H1 (cell line): ENCODE measurements around the gene LCP1. TPM values are rescaled to one million over a fixed set of nuclear protein-coding genes. Genes with fewer than 3 reads are reported as not detected.

Source experiments
- CTCF ChIA-PET: fragments of 300-600 bp; sonication (Branson Sonifier 250); formaldehyde crosslinking; loops from one replicate; lab custom pipeline; 2021; ENCODE audit not compliant: partially characterized antibody; lab: Charles Lee
- POLR2A ChIA-PET: fragments of 300-600 bp; sonication (Branson Sonifier 250); formaldehyde crosslinking; loops from one replicate; lab custom pipeline; 2021; ENCODE audit warnings: inconsistent platforms; ENCODE audit not compliant: partially characterized antibody; lab: Charles Lee
- DNase-seq, 2 experiments: peaks; one replicate each; pipeline versions ENCODE4 v3.0.0 to v3.0.0-alpha.2; 2010 to 2022; ENCODE audit warnings: low spot score in 2 of 2, low read depth in 1 of 2, mixed read lengths in 1 of 2
- FAIRE-seq: peaks from 2 replicates; lab custom pipeline; 2011; peaks lifted over from hg19 to GRCh38; lab: Jason Lieb, UNC
- H2AFZ ChIP-seq: 2 replicates; pipeline ENCODE4 v1.8.1; 2012; ENCODE audit warnings: low read length, inconsistent platforms
- H2AK5ac ChIP-seq: 2 replicates; pipeline ENCODE4 v1.6.1; 2013; ENCODE audit warnings: low read depth, low read length
- H2BK120ac ChIP-seq: replicated peaks from 2 replicates; pipeline ENCODE3; 2013; ENCODE audit warnings: low read depth, low read length, inconsistent platforms
- H2BK12ac ChIP-seq: 2 replicates; pipeline ENCODE4 v1.6.1; 2013; ENCODE audit warnings: low read depth, low read length
- H2BK15ac ChIP-seq: 2 replicates; pipeline ENCODE4 v1.6.1; 2013; ENCODE audit warnings: low read length
- H2BK20ac ChIP-seq: 2 replicates; pipeline ENCODE4 v1.6.1; 2013; ENCODE audit warnings: low read length
- H2BK5ac ChIP-seq: 2 replicates; pipeline ENCODE4 v1.6.1; 2013; ENCODE audit warnings: low read depth, low read length
- H3K14ac ChIP-seq: 2 replicates; pipeline ENCODE4 v1.6.1; 2013; ENCODE audit warnings: inconsistent platforms; ENCODE audit not compliant: insufficient read length
- H3K18ac ChIP-seq: 2 replicates; pipeline ENCODE4 v1.6.1; 2013; ENCODE audit warnings: low read length; ENCODE audit errors: extremely low read depth
- H3K23ac ChIP-seq: 2 replicates; pipeline ENCODE4 v1.6.1; 2013; ENCODE audit warnings: inconsistent platforms; ENCODE audit not compliant: insufficient read length
- H3K23me2 ChIP-seq: 2 replicates; pipeline ENCODE4 v1.6.1; 2013; ENCODE audit warnings: low read depth, low read length
- H3K27ac ChIP-seq: 2 replicates; pipeline ENCODE4 v1.6.1; 2011; ENCODE audit warnings: low read depth, low read length, inconsistent platforms
- H3K27me3 ChIP-seq, 4 experiments: replicated peaks in 1 of 4; 1 replicate in 1 of 4; 2 replicates in 3 of 4; pipeline versions ENCODE4 v1.6.1 to v1.8.1; 2011 to 2013; ENCODE audit warnings: low read length in 3 of 4, mild to moderate bottlenecking in 3 of 4, inconsistent platforms in 2 of 4, mixed read lengths in 2 of 4, moderate library complexity in 1 of 4; ENCODE audit not compliant: control insufficient read depth in 3 of 4, insufficient read depth in 3 of 4; ENCODE audit errors: extremely low read depth in 1 of 4
- H3K36me3 ChIP-seq, 4 experiments: 2 replicates each; pipeline versions ENCODE4 v1.6.1 to v1.8.1; 2011 to 2013; ENCODE audit warnings: mild to moderate bottlenecking in 4 of 4, low read length in 3 of 4, moderate library complexity in 2 of 4, control low read depth in 1 of 4, inconsistent platforms in 1 of 4; ENCODE audit not compliant: insufficient read depth in 4 of 4, control insufficient read depth in 2 of 4
- H3K4ac ChIP-seq: replicated peaks from 2 replicates; pipeline ENCODE3; 2013; ENCODE audit warnings: low read length, low read depth, mixed read lengths, inconsistent platforms; ENCODE audit not compliant: insufficient read length
- H3K4me1 ChIP-seq, 4 experiments: replicated peaks in 1 of 4; 1 replicate in 1 of 4; 2 replicates in 3 of 4; pipeline versions ENCODE4 v1.6.1 to v1.8.1; 2011 to 2013; ENCODE audit warnings: low read length in 3 of 4, inconsistent platforms in 2 of 4, mixed read lengths in 1 of 4; ENCODE audit not compliant: insufficient read depth in 4 of 4, control insufficient read depth in 3 of 4
- H3K4me2 ChIP-seq, 2 experiments: 2 replicates each; pipeline versions ENCODE4 v1.6.1 to v1.8.1; 2011 to 2013; ENCODE audit warnings: low read depth in 2 of 2, low read length in 2 of 2, control low read depth in 1 of 2, inconsistent platforms in 1 of 2, mild to moderate bottlenecking in 1 of 2; ENCODE audit not compliant: insufficient read depth in 1 of 2
- H3K4me3 ChIP-seq, 4 experiments: fragments of 200-600, 300-600 bp in 1 of 4; sonication (generic), shearing (Covaris generic), sonication (Bioruptor Twin) in 1 of 4; 2 replicates each; pipeline versions ENCODE4 v1.5.1 to v1.8.1; 2011 to 2016; ENCODE audit warnings: low read length in 4 of 4, low read depth in 3 of 4, control low read depth in 2 of 4, inconsistent platforms in 2 of 4, mild to moderate bottlenecking in 2 of 4, mixed read lengths in 1 of 4, moderate library complexity in 1 of 4; ENCODE audit not compliant: insufficient read depth in 2 of 4; ENCODE audit errors: extremely low read depth in 1 of 4
- H3K56ac ChIP-seq: replicated peaks from 2 replicates; pipeline ENCODE3; 2013; ENCODE audit warnings: low read depth, mild to moderate bottlenecking, mixed read lengths, low read length, inconsistent platforms; ENCODE audit not compliant: insufficient read length
- H3K79me1 ChIP-seq: 2 replicates; pipeline ENCODE4 v1.6.1; 2013; ENCODE audit warnings: low read depth, low read length, control low read depth
- H3K79me2 ChIP-seq, 2 experiments: 2 replicates each; pipeline versions ENCODE4 v1.6.1 to v1.8.1; 2012 to 2013; ENCODE audit warnings: low read length in 2 of 2, mild to moderate bottlenecking in 2 of 2, inconsistent platforms in 1 of 2; ENCODE audit not compliant: insufficient read depth in 2 of 2, control insufficient read depth in 1 of 2
- H3K9ac ChIP-seq, 4 experiments: replicated peaks in 1 of 4; 1 replicate in 1 of 4; 2 replicates in 3 of 4; pipeline versions ENCODE4 v1.6.1 to v1.8.1; 2011 to 2013; ENCODE audit warnings: low read depth in 3 of 4, low read length in 3 of 4, control low read depth in 2 of 4, mild to moderate bottlenecking in 2 of 4, moderate library complexity in 2 of 4, inconsistent platforms in 1 of 4; ENCODE audit errors: extremely low read depth in 1 of 4
- H3K9me3 ChIP-seq, 2 experiments: 2 replicates each; pipeline versions ENCODE4 v1.6.1 to v1.8.1; 2012 to 2013; ENCODE audit warnings: mild to moderate bottlenecking in 2 of 2, moderate library complexity in 2 of 2, control low read depth in 1 of 2, inconsistent platforms in 1 of 2, low read depth in 1 of 2, low read length in 1 of 2, mixed read lengths in 1 of 2; ENCODE audit not compliant: insufficient read depth in 2 of 2
- H4K20me1 ChIP-seq, 2 experiments: replicated peaks in 1 of 2; 2 replicates each; pipeline versions ENCODE3 to v1.8.1; 2011 to 2013; ENCODE audit warnings: inconsistent platforms in 2 of 2, low read length in 2 of 2, mild to moderate bottlenecking in 1 of 2; ENCODE audit not compliant: insufficient read depth in 2 of 2, control insufficient read depth in 1 of 2
- H4K5ac ChIP-seq: 2 replicates; pipeline ENCODE4 v1.6.1; 2013; ENCODE audit warnings: low read length, low read depth, mixed read lengths, inconsistent platforms; ENCODE audit not compliant: insufficient read length
- H4K8ac ChIP-seq: 2 replicates; pipeline ENCODE4 v1.8.0; 2013; ENCODE audit warnings: mild to moderate bottlenecking, moderate library complexity, low read length, inconsistent platforms; ENCODE audit not compliant: insufficient read depth; ENCODE audit errors: extremely low read depth
- H4K91ac ChIP-seq: replicated peaks from 2 replicates; pipeline ENCODE3; 2013; ENCODE audit warnings: low read length, mixed read lengths, inconsistent platforms; ENCODE audit not compliant: insufficient read length
- ASH2L ChIP-seq: fragments of 200-600, 300-600 bp; sonication (generic); IDR thresholded peaks from one replicate; pipeline ENCODE4 v1.7.1; 2017; ENCODE audit warnings: low read length
- CBX5 ChIP-seq: fragments of 300-800, 300-1000 bp; sonication (generic); IDR thresholded peaks from 2 replicates; pipeline ENCODE4 v1.7.1; 2016; ENCODE audit warnings: antibody characterized with exemption, low read length, low read depth
- EZH2 ChIP-seq: fragments of 200-600 bp; sonication (generic); IDR thresholded peaks from 2 replicates; pipeline ENCODE4 v1.7.1; 2012; ENCODE audit warnings: low read depth, mild to moderate bottlenecking, moderate library complexity, low read length, inconsistent platforms; ENCODE audit not compliant: severe bottlenecking
- KDM4A ChIP-seq: IDR thresholded peaks from one replicate; pipeline ENCODE4 v1.7.1; 2012; ENCODE audit warnings: low read depth, mild to moderate bottlenecking, moderate library complexity, low read length, inconsistent platforms; ENCODE audit not compliant: severe bottlenecking
- NRF1 ChIP-seq: IDR thresholded peaks from 2 replicates; pipeline ENCODE4 v1.6.1; 2011; ENCODE audit warnings: mild to moderate bottlenecking, low read depth, low read length, improper control_type of control experiment
- RBBP5 ChIP-seq: IDR thresholded peaks from 2 replicates; pipeline ENCODE4 v1.7.1; 2012; ENCODE audit warnings: low read depth, mild to moderate bottlenecking, inconsistent platforms, low read length, moderate library complexity, borderline replicate concordance
- RFX5 ChIP-seq: IDR thresholded peaks from 2 replicates; pipeline ENCODE4 v1.6.1; 2011; ENCODE audit warnings: low read depth, low read length, improper control_type of control experiment, borderline replicate concordance
- SUZ12 ChIP-seq: fragments of 200-600 bp; sonication (generic); IDR thresholded peaks from 2 replicates; pipeline ENCODE4 v1.6.1; 2012; ENCODE audit warnings: mild to moderate bottlenecking, inconsistent platforms, low read length, moderate library complexity, mixed read lengths
- TAF1 ChIP-seq: IDR thresholded peaks from 2 replicates; pipeline ENCODE4 v1.6.1; 2011; ENCODE audit warnings: mild to moderate bottlenecking, low read depth, low read length
- TCF12 ChIP-seq: IDR thresholded peaks from 2 replicates; pipeline ENCODE4 v1.6.1; 2011; ENCODE audit warnings: low read depth, mild to moderate bottlenecking, low read length
- WGBS, 2 experiments: shearing (Covaris generic) in 1 of 2; methylation state at CpG; one replicate each; pipeline versions ENCODE4 v1.1.6 to v1.1.7; 2013 to 2015; ENCODE audit warnings: low lambda C conversion rate in 2 of 2, mixed read lengths in 2 of 2, inconsistent platforms in 1 of 2, low coverage in 1 of 2, missing lambda C conversion rate in 1 of 2; ENCODE audit not compliant: insufficient replicate concordance in 2 of 2, insufficient coverage in 1 of 2, insufficient read length in 1 of 2; ENCODE audit errors: extremely low coverage in 1 of 2, missing lambda C conversion rate in 1 of 2; 5-methylcytosine and 5-hydroxymethylcytosine counted together
- polyA plus RNA-seq, 7 experiments: library from polyadenylated mRNA; depleted of rRNA in 3 of 7; stranded (reverse) in 5 of 7; unstranded in 2 of 7; fragments of >200 nt in 5 of 7; fragments of 200-250 nt in 2 of 7; gene quantifications; 1 replicate in 5 of 7; 2 replicates in 1 of 7; 4 replicates in 1 of 7; pipeline versions ENCODE4 v1.2.1 to v1.2.3, GENCODE V29; 2011 to 2013; ENCODE audit warnings: missing spikeins in 2 of 7, mixed read lengths in 2 of 7
- total RNA-seq: library from RNA; stranded (reverse); fragmentation: NEBNext Ultra II Directional; extraction: Animal tissue kit (Norgen Biotek cat#: 25700); gene quantifications from 2 replicates; pipeline ENCODE4 v1.2.1, GENCODE V29; 2021
- TF ChIP-seq, protein P1 (sequence below): IDR thresholded peaks from 2 replicates; pipeline ENCODE4 v1.6.1; 2011; ENCODE audit warnings: low read depth, mild to moderate bottlenecking, low read length; ENCODE audit not compliant: insufficient read depth
- TF ChIP-seq, protein P2 (sequence below): IDR thresholded peaks from 2 replicates; pipeline ENCODE4 v1.6.1; 2011; ENCODE audit warnings: low read length, improper control_type of control experiment

LCP1 gene
- total and polyA plus RNA-seq, 2 of the 8 experiments (the other 6 are each of a cell fraction or from before 2014, with no cell fraction given) = 0.65 to 4.3 TPM

DNA sequence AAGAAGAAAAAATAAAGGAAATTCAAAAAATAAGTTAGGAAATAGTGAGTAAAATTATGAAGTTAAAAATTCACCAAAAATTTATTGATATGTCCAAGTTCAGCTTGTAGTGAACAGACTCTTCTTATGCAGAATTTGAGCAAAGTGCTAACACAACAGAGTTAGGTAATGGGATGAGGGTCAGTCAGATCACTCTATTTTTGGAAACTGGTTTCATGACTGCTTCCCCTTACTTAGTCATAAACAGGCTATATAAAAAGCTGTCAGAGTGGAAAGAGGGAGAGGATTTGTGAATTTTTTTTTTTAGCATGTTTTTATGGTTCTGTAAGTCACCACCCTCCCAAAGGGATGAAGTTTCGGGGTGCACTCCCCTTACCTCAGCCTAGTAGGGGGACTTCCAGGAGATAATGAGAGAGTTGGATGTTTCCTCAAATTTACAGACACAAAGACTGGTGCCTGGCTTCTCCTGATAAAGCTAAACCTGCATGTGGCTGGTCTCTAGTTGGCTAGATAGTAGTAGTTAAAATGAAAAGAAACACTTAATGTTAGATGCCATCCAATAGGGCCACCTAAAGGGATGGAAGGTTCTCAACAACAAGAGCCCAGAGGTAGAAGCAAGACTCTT lies 81.7 kb downstream of the LCP1 start:
- DNase-seq (no peak), FAIRE-seq (no peak)
- H3K36me3 ChIP-seq = no peaks in the 10 kb centered on the region
- no peak overlapping the region for H2BK5ac ChIP-seq
- H3K56ac ChIP-seq = no peak overlapping the region
- no peaks in the 10 kb centered on the region for H3K27me3 ChIP-seq
- no peak overlapping the region for H3K4ac ChIP-seq
- peak overlapping the region; percentile 91 for H2AFZ ChIP-seq
- no peaks in the 10 kb centered on the region for H3K79me1 ChIP-seq
- no peak overlapping the region for H3K4me2 ChIP-seq
- no peak overlapping the region for H4K8ac ChIP-seq
- no peak overlapping the region for H3K4me3 ChIP-seq
- no peak overlapping the region for H4K5ac ChIP-seq
- H3K27ac ChIP-seq = no peak overlapping the region
- ChIA-PET CTCF (interaction anchor here (1.2 kb wide), 1 partner anchor 18 kb away, joined by 4 read pairs; no protein-coding TSS in a partner anchor), POLR2A (no interaction called here)
- no peak overlapping the region for H3K23ac ChIP-seq
- WGBS, 2 experiments = 100% methylated on average over 1 of the region's 1 CpG; no CpG with 5 or more reads in 1 of the 2 experiments
- H2BK20ac ChIP-seq = no peak overlapping the region
- no peaks in the 10 kb centered on the region for H3K79me2 ChIP-seq
- H2BK15ac ChIP-seq = no peak overlapping the region
- no peak overlapping the region for H3K9ac ChIP-seq
- H2BK12ac ChIP-seq = no peak overlapping the region
- no peak overlapping the region for H2BK120ac ChIP-seq
- no peak overlapping the region for H2AK5ac ChIP-seq
- no peak overlapping the region for H3K18ac ChIP-seq
- no peaks in the 10 kb centered on the region for H3K9me3 ChIP-seq
- no peak overlapping the region for H3K14ac ChIP-seq
- no peaks in the 10 kb centered on the region for H4K20me1 ChIP-seq
- H4K91ac ChIP-seq = no peak overlapping the region
- no peaks in the 10 kb centered on the region for H3K23me2 ChIP-seq
- H3K4me1 ChIP-seq = no peaks in the 10 kb centered on the region
- TF ChIP-seq KDM4A = no peak
- no peak for TF ChIP-seq TCF12
- no peak for TF ChIP-seq CBX5
- TF ChIP-seq SUZ12 = no peak
- no peak for TF ChIP-seq NRF1
- TF ChIP-seq EZH2 = no peak
- TF ChIP-seq, protein P1, sequence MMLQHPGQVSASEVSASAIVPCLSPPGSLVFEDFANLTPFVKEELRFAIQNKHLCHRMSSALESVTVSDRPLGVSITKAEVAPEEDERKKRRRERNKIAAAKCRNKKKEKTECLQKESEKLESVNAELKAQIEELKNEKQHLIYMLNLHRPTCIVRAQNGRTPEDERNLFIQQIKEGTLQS = no peak
- TF ChIP-seq RFX5 = no peak
- TF ChIP-seq RBBP5 = no peak
- TF ChIP-seq, protein P2, sequence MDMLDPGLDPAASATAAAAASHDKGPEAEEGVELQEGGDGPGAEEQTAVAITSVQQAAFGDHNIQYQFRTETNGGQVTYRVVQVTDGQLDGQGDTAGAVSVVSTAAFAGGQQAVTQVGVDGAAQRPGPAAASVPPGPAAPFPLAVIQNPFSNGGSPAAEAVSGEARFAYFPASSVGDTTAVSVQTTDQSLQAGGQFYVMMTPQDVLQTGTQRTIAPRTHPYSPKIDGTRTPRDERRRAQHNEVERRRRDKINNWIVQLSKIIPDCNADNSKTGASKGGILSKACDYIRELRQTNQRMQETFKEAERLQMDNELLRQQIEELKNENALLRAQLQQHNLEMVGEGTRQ = no peak
- no peak for TF ChIP-seq TAF1
- no peak for TF ChIP-seq ASH2L
